HG02970 (cell line): ENCODE data around the gene ADSS1.

Experiments
- ATAC-seq: cut with Tn5 transposase; IDR thresholded peaks from one replicate; pipeline ENCODE4 v1.9.1; 2021; ENCODE audit warnings: mild to moderate bottlenecking, moderate library complexity, moderate number of reproducible peaks; ENCODE audit not compliant: unreplicated experiment, low FRiP score

The ADSS1 gene

GRCh38 chr14:104776481-104776880 is 52.5 kb downstream of the ADSS1 start:
- ATAC-seq, result no peak

- ATAC-seq, result no peak
Observed at GRCh38 chr14:104776961-104777807, 53.2 kb downstream of the ADSS1 start.

GRCh38 chr14:104777808-104778249 is 53.8 kb downstream of the ADSS1 start:
- no peak for ATAC-seq

GRCh38 chr14:104778694-104779331 is 54.8 kb downstream of the ADSS1 start:
- ATAC-seq, result no peak

- ATAC-seq, result no peak
Observed at GRCh38 chr14:104779776-104780512, 55.9 kb downstream of the ADSS1 start.

GRCh38 chr14:104780513-104781030 is 56.5 kb downstream of the ADSS1 start:
- ATAC-seq, result no peak

GRCh38 chr14:104781271-104782077 is 57.4 kb downstream of the ADSS1 start:
- ATAC-seq, result no peak

- ATAC-seq, result no peak
Observed at GRCh38 chr14:104782086-104782807, 58.2 kb downstream of the ADSS1 start.

GRCh38 chr14:104782808-104783139 is 58.7 kb downstream of the ADSS1 start:
- ATAC-seq, result no peak

- no peak for ATAC-seq
Observed at GRCh38 chr14:104783484-104784217, 59.6 kb downstream of the ADSS1 start.

- ATAC-seq, result no peak
Observed at GRCh38 chr14:104784218-104784568, 60.2 kb downstream of the ADSS1 start.

GRCh38 chr14:104784846-104785707 is 61.0 kb downstream of the ADSS1 start:
- ATAC-seq, result no peak

GRCh38 chr14:104785708-104786080 is 61.7 kb downstream of the ADSS1 start:
- no peak for ATAC-seq

- no peak for ATAC-seq
Observed at GRCh38 chr14:104786091-104786586, 62.1 kb downstream of the ADSS1 start.

GRCh38 chr14:104786726-104787675 is 63.0 kb downstream of the ADSS1 start:
- no peak for ATAC-seq

- no peak for ATAC-seq
Observed at GRCh38 chr14:104787736-104788135, 63.7 kb downstream of the ADSS1 start.
